Pancreas (tissue), 10 donors: Measurements from ENCODE around the gene PRRX2. TPM values are rescaled to one million over a fixed set of nuclear protein-coding genes. Genes with fewer than 3 reads are reported as not detected.

Experiments used
- ATAC-seq, 4 donors: fragments of 200-7000 bp; cut with Tn5 transposase; one replicate each; pipeline versions ENCODE4 v1.8.0 to v1.9.1; 2020; ENCODE audit warnings: mild to moderate bottlenecking in 4 of 4, moderate library complexity in 4 of 4
- DNase-seq, 6 donors: peaks; one replicate each; pipeline ENCODE4 v3.0.0-alpha.2; 2020
- FAIRE-seq: peaks from 2 replicates; lab custom pipeline; 2012; peaks lifted over from hg19 to GRCh38; lab: Jason Lieb, UNC
- H3K27ac ChIP-seq, 4 donors: fragments of 200-600 bp; sonication (generic); 1 replicate in 3 of 4; 2 replicates in 1 of 4; pipeline versions ENCODE4 v1.5.0 to v1.8.0; 2020
- H3K27me3 ChIP-seq, 4 donors: fragments of 200-600 bp; one replicate each; pipeline ENCODE4 v1.8.0; 2021
- H3K36me3 ChIP-seq, 3 donors: fragments of 200-600 bp; sonication (generic) in 1 of 3; one replicate each; pipeline versions ENCODE4 v1.5.0 to v1.8.0; 2020 to 2021
- H3K4me1 ChIP-seq, 3 donors: fragments of 200-600 bp; one replicate each; pipeline ENCODE4 v1.8.0; 2021
- H3K4me3 ChIP-seq, 4 donors: fragments of 200-600 bp; sonication (generic) in 2 of 4; one replicate each; pipeline versions ENCODE4 v1.5.0 to v1.8.0; 2020 to 2021
- H3K9me3 ChIP-seq, 4 donors: fragments of 200-600 bp; one replicate each; pipeline ENCODE4 v1.8.0; 2021
- WGBS, 2 donors: extraction: QIAGEN DNeasy Blood & Tissue Kit; methylation state at CpG; one replicate each; pipeline ENCODE4 v1.1.7; 2013; 5-methylcytosine and 5-hydroxymethylcytosine counted together
- intact Hi-C, 3 donors: fragments of 100-400 bp; cut with DNase I; formaldehyde crosslinking; loops; one replicate each; pipeline versions ENCODE4 v1.11.1 to v1.14.2; 2022
- polyA plus RNA-seq, 2 donors: library from polyadenylated mRNA; stranded (reverse); fragments of 200-250 nt; gene quantifications; one replicate each; pipeline ENCODE4 v1.2.3, GENCODE V29; 2013
- total RNA-seq, 6 donors: library from RNA; stranded (reverse); fragmentation: NEBNext Ultra II Directional in 4 of 6; extraction: Animal tissue kit (Norgen Biotek cat#: 25700) in 4 of 6; gene quantifications; one replicate each; pipeline versions ENCODE4 v1.2.1 to v1.2.4, GENCODE V29; 2021 to 2023
- TF ChIP-seq, protein P1 (sequence below), 4 donors: fragments of 200-600 bp; sonication (generic) in 3 of 4; IDR thresholded peaks; one replicate each; pipeline versions ENCODE4 v1.5.0 to v1.8.0; 2021; ENCODE audit warnings: antibody characterized with exemption in 4 of 4
- donor health status: healthy with polysubstance abuse.
- donor health status: DM: no; HTN: no; CAD: no; lungs with moderate emphysema.
- donor health status: DM: no; HTN: no; CAD: no.
- donor health status: control.
- donor health status: control.
- donor health status: Bipolar disorder and iron deficiency.
- donor health status: DM: yes; HTN: yes; CAD: no.
- donor health status: DM: no; HTN: no; CAD: no.
- donor health status: DM: no; HTN: no; CAD: no.
- donor health status: DM: yes; HTN: yes; CAD: no.

Gene PRRX2
- total and polyA plus RNA-seq, 8 donors = 0.16 to 2.0 (median 0.64) TPM; not detected in 1

DNA sequence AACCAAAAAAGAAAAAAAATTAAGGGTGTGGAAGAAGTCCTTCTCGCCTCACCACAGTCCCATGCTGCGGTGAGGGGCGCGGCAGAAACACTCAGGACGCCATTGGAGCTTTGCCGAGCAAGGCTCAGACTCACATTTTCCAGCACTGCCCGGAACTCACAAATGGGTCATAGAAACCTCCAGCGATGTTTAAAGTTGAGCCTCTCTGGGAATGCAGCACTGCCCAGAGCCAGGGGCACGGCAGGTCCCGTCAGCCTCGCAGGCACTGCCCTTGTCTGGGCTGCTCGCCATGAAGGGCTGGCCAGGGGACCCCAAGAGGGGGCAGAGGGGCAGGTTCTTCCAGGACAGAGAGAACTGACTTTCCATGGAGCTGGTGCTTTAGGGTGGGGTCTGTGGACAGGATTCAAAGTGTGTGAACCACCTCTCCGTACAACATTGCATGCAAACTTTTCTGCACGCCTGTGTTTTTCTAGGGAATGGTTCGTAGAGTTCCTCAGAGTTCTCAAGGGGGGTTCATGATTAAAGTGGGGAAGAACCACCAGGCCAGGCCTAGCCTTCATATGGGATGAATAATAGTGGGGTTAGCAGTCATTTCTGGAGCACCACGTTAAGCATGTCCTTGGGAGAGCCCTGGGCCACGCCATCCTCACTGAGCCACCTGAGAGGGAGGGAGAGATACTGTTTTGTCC, 38.4 kb downstream of the PRRX2 start:
- H3K27me3 ChIP-seq = peaks cover 0 to 5% (median 0%) of the 10 kb centered on the region in 4 donors

DNA sequence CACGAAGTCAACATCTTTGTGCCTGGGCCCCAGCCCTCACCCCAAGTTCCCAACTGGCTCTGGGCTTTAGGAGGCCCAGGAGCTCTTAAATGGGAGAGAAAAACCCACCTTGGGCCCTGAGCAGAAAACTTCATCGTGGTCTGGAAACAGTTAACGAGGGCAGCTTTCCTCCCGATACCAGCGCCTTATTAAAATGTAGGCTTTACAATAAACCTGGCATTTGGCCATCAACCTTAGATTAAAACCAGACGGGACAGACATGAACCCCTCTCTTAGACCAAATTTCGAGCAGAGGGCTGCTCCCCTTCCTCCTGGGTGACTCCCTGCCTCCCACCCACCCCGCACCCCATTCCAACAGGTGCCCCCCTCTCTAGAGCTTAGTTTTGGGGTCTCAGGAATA, 39.4 kb downstream of the PRRX2 start:
- WGBS, 2 donors = 49 to 55% methylated on average over 8 of the region's 8 CpGs
- TF ChIP-seq, protein P1, sequence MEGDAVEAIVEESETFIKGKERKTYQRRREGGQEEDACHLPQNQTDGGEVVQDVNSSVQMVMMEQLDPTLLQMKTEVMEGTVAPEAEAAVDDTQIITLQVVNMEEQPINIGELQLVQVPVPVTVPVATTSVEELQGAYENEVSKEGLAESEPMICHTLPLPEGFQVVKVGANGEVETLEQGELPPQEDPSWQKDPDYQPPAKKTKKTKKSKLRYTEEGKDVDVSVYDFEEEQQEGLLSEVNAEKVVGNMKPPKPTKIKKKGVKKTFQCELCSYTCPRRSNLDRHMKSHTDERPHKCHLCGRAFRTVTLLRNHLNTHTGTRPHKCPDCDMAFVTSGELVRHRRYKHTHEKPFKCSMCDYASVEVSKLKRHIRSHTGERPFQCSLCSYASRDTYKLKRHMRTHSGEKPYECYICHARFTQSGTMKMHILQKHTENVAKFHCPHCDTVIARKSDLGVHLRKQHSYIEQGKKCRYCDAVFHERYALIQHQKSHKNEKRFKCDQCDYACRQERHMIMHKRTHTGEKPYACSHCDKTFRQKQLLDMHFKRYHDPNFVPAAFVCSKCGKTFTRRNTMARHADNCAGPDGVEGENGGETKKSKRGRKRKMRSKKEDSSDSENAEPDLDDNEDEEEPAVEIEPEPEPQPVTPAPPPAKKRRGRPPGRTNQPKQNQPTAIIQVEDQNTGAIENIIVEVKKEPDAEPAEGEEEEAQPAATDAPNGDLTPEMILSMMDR (IDR thresholded peaks at IDR 0.05) = no peak
- ATAC-seq = no peak
- H3K4me1 ChIP-seq = no peaks in the 10 kb centered on the region
- intact Hi-C loops = no loop called here
- peaks cover 0 to 2% (median 0%) of the 10 kb centered on the region in 4 donors for H3K27me3 ChIP-seq
- no peaks in the 10 kb centered on the region for H3K9me3 ChIP-seq
- no peaks in the 10 kb centered on the region for H3K36me3 ChIP-seq
- FAIRE-seq = no peak
- DNase-seq = no peak
- H3K27ac ChIP-seq = no peak overlapping the region
- H3K4me3 ChIP-seq = no peak overlapping the region

More for the DNA sequence above, 38.4 kb downstream of the PRRX2 start:
- H3K4me1 ChIP-seq = no peaks in the 10 kb centered on the region
- FAIRE-seq = no peak
- TF ChIP-seq, protein P1 (IDR thresholded peaks at IDR 0.05) = no peak
- H3K27ac ChIP-seq = no peak overlapping the region
- intact Hi-C loops = no loop called here
- H3K4me3 ChIP-seq = no peak overlapping the region
- ATAC-seq = peak in 2 of 4 donors; percentile 43 to 59
- DNase-seq = no peak
- WGBS, 2 donors = 47 to 53% methylated on average over 17 of the region's 17 CpGs
- no peaks in the 10 kb centered on the region for H3K9me3 ChIP-seq
- H3K36me3 ChIP-seq = no peaks in the 10 kb centered on the region

DNA sequence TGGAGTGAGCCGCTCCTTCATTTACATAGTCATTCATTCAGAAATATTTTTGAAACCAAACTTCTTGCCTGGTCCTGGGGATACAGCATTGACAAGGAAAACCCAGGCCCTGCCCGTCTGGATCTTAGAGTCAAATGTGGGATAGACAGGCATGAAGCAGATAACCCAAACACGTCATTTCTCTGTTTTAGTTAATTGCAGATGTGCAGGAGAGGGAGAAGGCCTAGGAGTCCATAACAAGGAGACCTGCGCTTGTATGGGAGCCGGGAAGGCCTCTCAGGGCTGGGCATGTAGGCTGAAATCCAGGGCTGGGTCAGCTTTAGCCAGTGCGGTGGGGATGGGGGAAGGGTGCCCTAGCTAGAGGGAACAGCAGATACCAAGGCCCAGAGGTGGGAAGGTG, 43.3 kb downstream of the PRRX2 start:
- DNase-seq = no peak
- TF ChIP-seq, protein P1 (IDR thresholded peaks at IDR 0.05) = no peak
- Histone ChIP-seq H3K4me3 (no peak overlapping the region), H3K9me3 (no peaks in the 10 kb centered on the region), H3K27me3 (no peaks in the 10 kb centered on the region), H3K27ac (no peak overlapping the region), H3K4me1 (no peaks in the 10 kb centered on the region), H3K36me3 (no peaks in the 10 kb centered on the region)
- ATAC-seq = no peak
- no peak for FAIRE-seq
- intact Hi-C loops = no loop called here
- WGBS, 2 donors = 74 to 80% methylated on average over 6 of the region's 6 CpGs

DNA sequence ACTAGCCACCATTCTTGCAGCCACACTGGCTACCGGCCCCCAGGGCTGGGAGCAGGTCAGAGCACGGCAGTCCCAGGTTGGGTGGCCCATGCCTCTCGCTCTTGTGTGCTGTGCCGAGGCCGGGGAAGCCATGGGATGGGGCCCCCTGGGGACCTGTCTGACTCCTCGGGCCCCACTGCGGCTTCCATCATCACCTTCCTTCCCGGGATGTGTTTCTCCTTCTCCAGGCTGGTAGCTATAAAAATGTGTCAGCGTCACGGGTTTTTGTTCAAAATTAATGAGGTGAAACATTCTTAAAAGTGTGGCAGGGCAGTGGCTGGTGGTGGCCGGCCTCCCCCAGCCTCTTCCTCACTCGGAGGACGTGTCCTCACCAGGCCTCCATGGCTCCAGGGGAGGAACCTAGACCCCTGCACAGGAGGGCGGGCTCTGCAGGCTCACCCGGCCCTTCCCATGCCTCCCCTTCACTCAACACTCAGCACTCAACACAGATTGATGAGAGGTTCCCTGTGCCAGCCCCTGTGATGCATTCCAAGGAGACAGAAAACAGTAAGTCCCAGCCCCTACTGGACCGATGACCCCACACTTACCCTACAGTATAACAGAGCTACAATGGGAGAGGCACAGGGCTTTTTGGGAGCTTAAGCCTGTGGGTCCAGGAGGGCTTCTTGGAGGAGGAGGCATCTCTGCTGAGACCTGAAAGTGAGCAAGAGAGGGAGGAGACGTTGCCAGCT, 44.2 kb downstream of the PRRX2 start:
- no peak for ATAC-seq
- intact Hi-C loops = no loop called here

More for the DNA sequence above, 44.2 kb downstream of the PRRX2 start:
- Histone ChIP-seq H3K4me1 (no peaks in the 10 kb centered on the region), H3K36me3 (no peaks in the 10 kb centered on the region), H3K27ac (no peak overlapping the region), H3K9me3 (no peaks in the 10 kb centered on the region), H3K27me3 (no peaks in the 10 kb centered on the region), H3K4me3 (no peak overlapping the region)
- TF ChIP-seq, protein P1 (IDR thresholded peaks at IDR 0.05) = no peak
- WGBS, 2 donors = 70 to 78% methylated on average over 17 of the region's 17 CpGs
- DNase-seq (no peak), FAIRE-seq (no peak)
